Myocyte (in vitro differentiated cells): ENCODE measurements around the gene ADGRG6. TPM values are rescaled to one million over a fixed set of nuclear protein-coding genes. Genes with fewer than 3 reads are reported as not detected.
"Not testable (repeated sequence)": the region's sequence is repeated elsewhere in the genome, so short reads cannot be mapped to it uniquely, and the experiment has no call there.

Source experiments
- DNase-seq: peaks from one replicate; pipeline ENCODE4 v3.0.0-alpha.2; 2012; ENCODE audit warnings: low read depth
- total RNA-seq: library from RNA; depleted of rRNA; stranded (reverse); fragments of >200 nt; gene quantifications from 2 replicates; pipeline ENCODE4 v1.2.3, GENCODE V29; 2014

The ADGRG6 gene
- total RNA-seq, 1 donor from 2014 or later, result 1.2 TPM

DNA sequence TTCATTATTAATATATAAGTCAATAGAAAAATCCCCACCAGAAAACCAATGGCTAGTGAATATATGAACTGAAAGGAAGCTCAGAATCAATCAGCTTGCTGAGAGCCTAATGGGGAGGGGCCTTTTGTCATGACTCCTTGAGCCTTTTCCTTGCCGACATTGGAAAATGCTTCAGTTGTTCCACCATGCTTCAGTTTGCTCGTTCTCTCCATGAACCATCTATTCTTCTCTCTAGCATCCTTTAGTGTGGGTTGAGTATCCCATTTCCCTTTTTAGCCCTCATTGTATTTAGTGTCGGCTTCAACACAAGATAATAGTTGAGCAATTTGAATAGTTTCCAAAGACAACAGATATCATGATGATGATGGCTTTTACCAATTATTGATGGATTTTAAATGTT is 139.9 kb downstream of the ADGRG6 start:
- DNase-seq, result no peak

DNA sequence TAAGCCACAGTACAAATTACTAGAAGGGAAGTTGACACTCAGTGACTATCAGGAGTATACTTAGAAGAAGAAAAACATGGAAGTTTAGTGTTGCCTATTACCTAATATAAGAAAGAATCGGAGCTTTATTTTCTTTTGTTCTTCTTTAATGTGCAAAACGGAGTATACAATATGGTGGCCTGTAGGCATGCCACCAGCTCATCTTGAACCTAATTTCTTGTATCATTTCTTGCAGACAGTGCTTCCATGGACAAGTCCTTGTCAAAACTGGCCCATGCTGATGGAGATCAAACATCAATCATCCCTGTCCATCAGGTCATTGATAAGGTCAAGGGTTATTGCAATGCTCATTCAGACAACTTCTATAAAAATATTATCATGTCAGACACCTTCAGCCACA is 141.3 kb downstream of the ADGRG6 start:
- no peak for DNase-seq

GRCh38 chr6:142443532-142443931 is 141.7 kb downstream of the ADGRG6 start:
- no peak for DNase-seq

- peak; percentile 3 for DNase-seq
Measured at GRCh38 chr6:142444376-142444775, 142.6 kb downstream of the ADGRG6 start.

GRCh38 chr6:142444881-142445301 is 143.1 kb downstream of the ADGRG6 start:
- DNase-seq, result no peak

GRCh38 chr6:142446168-142446567 is 144.4 kb downstream of the ADGRG6 start:
- DNase-seq, result no peak

DNA sequence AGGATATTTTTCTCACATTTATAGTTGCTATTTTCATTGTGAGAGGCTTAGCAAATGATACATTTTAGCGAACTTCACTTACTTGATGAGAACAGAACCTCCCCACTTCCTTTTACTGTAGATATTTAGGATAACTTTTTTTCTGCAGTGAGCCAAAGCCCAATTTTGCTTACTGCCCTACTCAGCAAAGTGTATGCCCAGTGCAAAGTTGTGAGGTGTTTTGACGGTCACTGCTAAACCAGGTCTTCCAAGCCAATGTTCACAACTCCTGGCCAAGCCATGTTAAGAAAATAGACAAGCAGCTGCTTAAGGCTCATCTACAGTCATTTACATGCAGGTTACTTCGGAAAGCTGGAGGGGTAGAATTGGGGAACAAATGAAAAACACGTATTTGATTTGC is 144.8 kb downstream of the ADGRG6 start:
- no peak for DNase-seq

DNA sequence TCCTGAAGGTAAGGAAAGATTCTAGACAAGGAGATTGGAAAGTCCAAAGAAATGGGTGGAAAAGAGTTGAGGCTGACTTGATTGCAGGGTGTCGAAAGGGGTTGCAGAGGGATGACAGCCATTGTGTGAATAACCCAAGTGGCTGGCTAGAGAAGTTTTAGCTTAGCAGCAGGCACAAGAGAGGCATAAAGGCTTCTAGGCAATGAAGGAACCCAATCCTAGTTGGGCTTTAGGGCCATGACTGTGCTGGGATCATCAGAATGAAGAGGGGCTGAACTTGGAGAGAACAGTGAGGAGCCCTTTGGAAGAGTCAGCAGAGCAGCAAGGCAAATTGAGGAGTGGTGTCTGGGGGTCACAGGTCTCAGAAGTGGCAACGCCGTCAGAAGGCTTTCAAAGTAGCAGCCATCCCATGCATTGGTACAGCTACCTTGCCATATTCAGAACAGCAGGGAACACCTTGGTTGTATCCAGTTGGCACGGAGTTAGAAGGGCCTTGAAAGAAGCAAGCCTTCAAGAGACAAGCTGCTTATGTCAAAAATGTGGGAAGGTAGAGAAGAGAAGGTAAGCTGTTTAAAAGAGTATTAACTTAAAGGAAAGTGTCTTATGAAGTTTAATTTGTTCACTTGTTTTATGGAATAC is 146.4 kb downstream of the ADGRG6 start:
- no peak for DNase-seq

- DNase-seq, result not testable (repeated sequence)
Measured at GRCh38 chr6:142450856-142451255, 149.0 kb downstream of the ADGRG6 start.

DNA sequence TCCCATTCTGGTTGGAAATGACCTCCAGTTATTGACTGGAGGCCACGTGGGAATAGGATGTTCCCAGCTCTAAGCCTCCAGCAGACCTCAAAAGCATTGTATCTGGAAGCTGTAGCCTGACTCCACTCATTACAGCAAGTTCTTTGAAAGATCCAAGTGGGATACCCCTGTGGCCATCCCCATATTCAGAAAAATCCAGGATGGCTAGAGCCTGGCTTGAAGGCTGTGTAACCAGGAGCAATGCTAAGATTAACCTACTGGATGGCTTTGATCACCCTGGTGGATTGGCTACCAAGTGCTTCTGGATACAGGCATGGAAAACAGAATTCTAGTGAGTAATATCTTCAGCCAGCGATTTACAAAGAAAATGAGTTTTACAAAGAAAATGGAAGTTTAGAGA is 151.2 kb downstream of the ADGRG6 start:
- DNase-seq, result no peak

DNA sequence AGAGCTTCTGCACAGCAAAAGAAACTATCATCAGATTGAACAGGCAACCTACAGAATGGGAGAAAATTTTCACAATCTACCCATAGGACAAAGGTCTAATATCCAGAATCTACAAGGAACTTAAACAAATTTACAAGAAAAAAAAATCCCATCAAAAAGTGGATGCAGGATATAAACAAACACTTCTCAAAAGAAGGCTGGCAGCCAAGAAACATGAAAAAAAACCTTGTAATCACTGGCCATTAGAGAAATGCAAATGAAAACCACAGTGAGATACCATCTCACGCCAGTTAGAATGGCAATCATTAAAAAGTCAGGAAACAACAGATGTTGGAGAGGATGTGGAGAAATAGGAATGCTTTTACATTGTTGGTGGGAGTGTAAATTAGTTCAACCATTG is 152.4 kb downstream of the ADGRG6 start:
- not testable (repeated sequence) for DNase-seq

DNA sequence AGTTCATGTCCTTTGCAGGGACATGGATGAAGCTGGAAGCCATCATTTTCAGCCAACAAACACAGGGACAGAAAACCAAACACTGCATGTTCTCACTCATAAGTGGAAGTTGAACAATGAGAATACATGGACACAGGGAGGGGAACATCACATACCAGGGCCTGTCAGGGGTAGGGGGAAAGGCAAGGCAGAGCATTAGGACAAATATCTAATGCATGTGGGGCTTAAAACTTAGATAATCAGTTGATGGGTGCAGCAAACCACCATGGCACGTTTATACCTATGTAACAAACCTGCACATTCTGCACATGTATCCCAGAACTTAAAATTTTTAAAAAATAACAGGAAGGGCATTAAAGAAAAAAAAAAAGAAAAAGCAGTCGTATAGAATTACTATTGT is 153.0 kb downstream of the ADGRG6 start:
- DNase-seq, result not testable (repeated sequence)

GRCh38 chr6:142455957-142456589 is 154.3 kb downstream of the ADGRG6 start:
- DNase-seq, result no peak

DNA sequence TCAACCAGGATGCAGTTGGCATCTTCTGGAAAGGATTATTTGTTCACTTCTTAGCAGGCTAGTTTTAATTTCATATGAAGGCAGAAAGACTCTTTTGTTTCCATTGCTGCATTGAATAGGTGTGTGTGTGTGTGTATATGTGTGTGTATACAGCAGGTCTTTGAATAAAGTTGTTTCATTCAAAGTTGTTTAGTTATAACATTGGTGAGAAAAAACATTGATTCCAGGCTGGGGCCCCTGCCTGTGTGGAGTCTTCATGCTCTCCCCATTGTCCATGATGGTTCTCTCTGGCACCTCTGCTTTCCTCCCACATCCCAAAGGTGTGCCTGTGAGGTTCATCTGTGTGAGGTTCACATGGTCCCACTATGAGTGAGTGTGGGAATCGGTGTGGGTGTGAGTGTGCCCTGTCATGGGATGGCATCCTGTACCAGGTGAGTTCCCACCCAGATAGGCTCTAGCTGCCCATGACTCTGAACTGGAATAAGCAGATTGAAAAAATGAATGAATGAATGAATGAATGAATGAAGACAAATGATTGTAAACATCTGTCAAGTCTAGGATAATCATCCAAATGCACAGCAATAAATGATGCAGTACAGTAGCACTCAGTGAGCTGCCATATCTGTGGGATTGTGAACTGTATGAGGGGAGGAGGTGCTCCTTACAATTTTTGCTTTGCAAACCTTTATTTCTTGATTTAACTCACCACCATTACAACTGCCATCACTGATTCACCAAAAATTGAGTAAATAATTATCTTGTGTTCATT is 156.0 kb downstream of the ADGRG6 start:
- DNase-seq, result no peak

DNA sequence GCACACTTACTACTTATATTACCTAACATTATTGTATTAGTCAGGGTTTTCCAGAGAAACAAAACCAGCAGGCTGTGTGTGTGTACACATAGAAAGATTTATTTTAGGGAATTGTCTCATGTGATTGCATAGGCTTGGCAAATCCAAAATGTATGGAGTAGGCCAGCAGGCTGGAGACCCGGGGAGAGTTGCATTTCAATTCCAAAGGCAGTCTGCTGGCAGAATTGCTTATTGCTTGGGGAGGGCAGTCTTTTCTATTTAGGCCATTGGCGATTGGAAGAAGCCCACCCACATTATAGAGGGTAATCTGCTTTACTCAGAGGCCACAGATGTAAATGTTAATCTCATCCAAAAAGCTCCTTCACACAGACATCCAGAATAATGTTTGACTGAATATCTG is 157.0 kb downstream of the ADGRG6 start:
- DNase-seq, result no peak

DNA sequence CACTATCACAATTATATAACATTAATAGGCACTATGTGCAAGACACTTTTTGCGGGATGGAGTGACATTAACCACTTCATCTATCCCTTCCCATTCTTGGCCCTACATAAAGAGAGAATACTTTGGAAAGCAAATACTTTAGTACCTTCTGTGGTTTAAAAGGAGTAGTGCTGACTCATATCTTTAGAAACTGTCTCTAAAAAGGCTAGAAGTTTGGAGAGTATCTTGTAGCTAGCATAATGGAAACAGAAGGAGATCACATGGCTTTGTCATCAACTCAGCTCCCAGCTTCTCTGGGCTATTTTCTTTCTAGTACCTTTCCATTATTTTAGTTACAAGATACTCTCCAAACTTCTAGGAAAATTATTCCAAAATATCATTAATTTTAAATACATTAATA is 157.5 kb downstream of the ADGRG6 start:
- peak; percentile 18 for DNase-seq

GRCh38 chr6:142462260-142462659 is 160.5 kb downstream of the ADGRG6 start:
- no peak for DNase-seq

GRCh38 chr6:142463988-142464387 is 162.2 kb downstream of the ADGRG6 start:
- DNase-seq, result no peak

DNA sequence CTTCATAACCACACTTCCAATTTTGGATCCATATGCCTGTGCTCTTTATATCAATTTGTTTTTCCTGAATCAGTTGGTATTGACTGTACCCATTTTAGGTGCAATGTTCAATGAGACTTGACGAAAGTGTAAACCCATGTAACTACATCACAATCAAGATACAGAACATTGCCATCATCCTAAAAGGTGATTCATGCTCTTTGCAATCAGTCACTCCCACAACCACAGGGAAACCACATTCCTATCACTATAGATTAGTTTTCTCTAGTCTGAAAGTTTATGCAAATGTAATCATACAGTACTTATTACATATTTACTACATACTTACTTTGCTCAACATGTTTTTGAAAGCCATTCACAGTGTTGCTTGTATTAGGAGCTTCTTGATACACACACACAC is 167.4 kb downstream of the ADGRG6 start:
- DNase-seq, result no peak

DNA sequence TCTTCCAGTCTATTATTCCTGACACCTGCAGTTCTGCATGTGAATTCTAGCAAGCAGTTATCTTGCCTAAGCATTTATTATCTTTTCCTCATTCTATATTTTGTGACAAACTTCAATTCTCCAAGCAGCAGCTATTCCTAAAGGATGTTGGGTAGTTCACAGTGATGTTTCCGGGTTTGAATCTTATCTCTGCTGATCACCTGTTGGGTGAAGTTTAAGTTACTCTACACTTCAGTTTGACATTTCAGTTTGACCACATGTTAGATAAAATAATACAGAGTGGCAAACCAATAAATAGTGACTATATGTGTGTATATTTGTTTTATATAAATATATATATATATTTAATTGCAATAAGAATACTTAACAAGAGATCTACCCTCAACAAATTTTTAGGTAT is 168.6 kb downstream of the ADGRG6 start:
- DNase-seq, result no peak

- DNase-seq, result peak; percentile 72
Measured at GRCh38 chr6:142474531-142475289, 172.9 kb downstream of the ADGRG6 start.

DNA sequence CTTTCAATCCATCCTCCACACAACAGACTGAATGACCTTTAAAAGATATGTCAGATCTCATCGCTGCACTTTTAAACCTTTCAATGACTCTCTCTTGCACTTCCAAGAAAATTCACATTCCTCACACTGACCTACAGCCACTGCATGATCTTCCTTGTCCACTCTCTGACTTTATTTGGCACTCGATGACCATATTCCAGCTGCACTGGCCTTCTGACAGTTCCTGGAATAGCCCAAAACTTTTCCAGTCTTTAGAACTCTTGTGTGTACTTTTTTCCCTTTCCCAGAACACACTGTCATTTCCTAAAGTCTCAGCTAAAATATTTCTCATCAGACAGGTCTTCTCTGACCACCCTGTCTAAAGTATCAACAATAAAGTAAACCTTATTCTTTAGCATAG is 174.6 kb downstream of the ADGRG6 start:
- DNase-seq, result no peak
